H9 (cell line): ENCODE data around the gene REEP3. TPM values are rescaled to one million over a fixed set of nuclear protein-coding genes. Genes with fewer than 3 reads are reported as not detected.
"Not testable (repeated sequence)": the region's sequence is repeated elsewhere in the genome, so short reads cannot be mapped to it uniquely, and the experiment has no call there.

Experiments used
- DNase-seq: peaks from one replicate; pipeline ENCODE4 v3.0.0-alpha.2; 2017
- H2AFZ ChIP-seq: one replicate; pipeline ENCODE4 v1.6.1; 2013; ENCODE audit warnings: mild to moderate bottlenecking, low read length, control low read depth, moderate library complexity
- H2AK5ac ChIP-seq: 2 replicates; pipeline ENCODE4 v1.6.1; 2013; ENCODE audit warnings: low read length, control low read depth, mixed read lengths; ENCODE audit not compliant: insufficient read length
- H2BK120ac ChIP-seq: one replicate; pipeline ENCODE4 v1.6.1; 2013; ENCODE audit warnings: low read depth, mild to moderate bottlenecking, low read length, control low read depth, inconsistent platforms; ENCODE audit not compliant: poor library complexity, severe bottlenecking
- H2BK12ac ChIP-seq: 2 replicates; pipeline ENCODE4 v1.6.1; 2013; ENCODE audit warnings: low read length, control low read depth, mixed read lengths, low read depth; ENCODE audit not compliant: insufficient read length
- H2BK15ac ChIP-seq: 2 replicates; pipeline ENCODE4 v1.6.1; 2013; ENCODE audit warnings: low read depth, low read length, control low read depth
- H2BK20ac ChIP-seq: one replicate; pipeline ENCODE4 v1.6.1; 2013; ENCODE audit warnings: low read depth, mild to moderate bottlenecking, low read length, control low read depth, inconsistent platforms; ENCODE audit not compliant: poor library complexity, severe bottlenecking
- H2BK5ac ChIP-seq: 2 replicates; pipeline ENCODE4 v1.6.1; 2013; ENCODE audit warnings: low read length, control low read depth, mixed read lengths; ENCODE audit not compliant: insufficient read length
- H3K14ac ChIP-seq: 2 replicates; pipeline ENCODE4 v1.6.1; 2013; ENCODE audit warnings: low read length, control low read depth; ENCODE audit not compliant: insufficient read depth
- H3K18ac ChIP-seq: 2 replicates; pipeline ENCODE4 v1.6.1; 2013; ENCODE audit warnings: low read depth, mild to moderate bottlenecking, mixed read lengths, low read length, control low read depth; ENCODE audit not compliant: insufficient read length
- H3K23ac ChIP-seq: 2 replicates; pipeline ENCODE4 v1.6.1; 2013; ENCODE audit warnings: low read length, control low read depth, mixed read lengths, low read depth; ENCODE audit not compliant: insufficient read length
- H3K23me2 ChIP-seq: 2 replicates; pipeline ENCODE4 v1.6.1; 2013; ENCODE audit warnings: low read depth, mild to moderate bottlenecking, mixed read lengths, low read length, control low read depth; ENCODE audit not compliant: insufficient read length, poor library complexity, severe bottlenecking
- H3K27ac ChIP-seq: 2 replicates; pipeline ENCODE4 v1.5.1; 2013; ENCODE audit warnings: low read length, control low read depth, mixed read lengths, low read depth; ENCODE audit not compliant: insufficient read length
- H3K27me3 ChIP-seq: 2 replicates; pipeline ENCODE4 v1.6.1; 2013; ENCODE audit warnings: low read length, control low read depth, inconsistent platforms; ENCODE audit not compliant: insufficient read depth
- H3K4ac ChIP-seq: 2 replicates; pipeline ENCODE4 v1.6.1; 2013; ENCODE audit warnings: low read depth, mild to moderate bottlenecking, control low read depth, inconsistent platforms, low read length, moderate library complexity
- H3K4me1 ChIP-seq: 2 replicates; pipeline ENCODE4 v1.6.1; 2013; ENCODE audit warnings: low read length, control low read depth, inconsistent platforms; ENCODE audit not compliant: insufficient read depth
- H3K4me2 ChIP-seq: 2 replicates; pipeline ENCODE4 v1.6.1; 2013; ENCODE audit warnings: low read length, control low read depth, mixed read lengths; ENCODE audit not compliant: insufficient read length, insufficient read depth
- H3K56ac ChIP-seq: 2 replicates; pipeline ENCODE4 v1.6.1; 2013; ENCODE audit warnings: low read depth, mild to moderate bottlenecking, mixed read lengths, low read length, control low read depth; ENCODE audit not compliant: insufficient read length
- H3K79me1 ChIP-seq: 2 replicates; pipeline ENCODE4 v1.6.1; 2013; ENCODE audit warnings: low read depth, mild to moderate bottlenecking, moderate library complexity, low read length, control low read depth, inconsistent platforms; ENCODE audit not compliant: insufficient read depth, poor library complexity, severe bottlenecking
- H3K79me2 ChIP-seq: 2 replicates; pipeline ENCODE4 v1.6.1; 2013; ENCODE audit warnings: low read length, control low read depth, inconsistent platforms; ENCODE audit not compliant: insufficient read depth
- H3K9ac ChIP-seq: 2 replicates; pipeline ENCODE4 v1.6.1; 2013; ENCODE audit warnings: low read length, control low read depth, mixed read lengths; ENCODE audit not compliant: insufficient read length; ENCODE audit errors: extremely low read depth
- H3K9me3 ChIP-seq: one replicate; pipeline ENCODE4 v1.6.1; 2013; ENCODE audit warnings: low read depth, low read length, inconsistent platforms; ENCODE audit not compliant: control insufficient read depth
- H3T11ph ChIP-seq: one replicate; pipeline ENCODE4 v1.6.1; 2013; ENCODE audit warnings: mild to moderate bottlenecking, low read length, control low read depth, inconsistent platforms
- H4K20me1 ChIP-seq: one replicate; pipeline ENCODE4 v1.6.1; 2013; ENCODE audit not compliant: control insufficient read depth, insufficient read length, insufficient read depth
- H4K5ac ChIP-seq: 2 replicates; pipeline ENCODE4 v1.6.1; 2013; ENCODE audit warnings: low read depth, mild to moderate bottlenecking, mixed read lengths, low read length, control low read depth; ENCODE audit not compliant: insufficient read length
- H4K8ac ChIP-seq: replicated peaks from 2 replicates; pipeline ENCODE4 v1.6.1; 2013; ENCODE audit warnings: low read length, control low read depth, mixed read lengths, low read depth; ENCODE audit not compliant: insufficient read length
- H4K91ac ChIP-seq: 2 replicates; pipeline ENCODE4 v1.6.1; 2013; ENCODE audit warnings: low read depth, mild to moderate bottlenecking, moderate library complexity, mixed read lengths, low read length, control low read depth; ENCODE audit not compliant: insufficient read length
- H3K27ac Mint-ChIP-seq, 3 experiments: 2 replicates in 2 of 3; 3 replicates in 1 of 3; pipeline ENCODE4 v1.8.0; 2020 to 2021; ENCODE audit warnings: mixed read lengths in 3 of 3, mild to moderate bottlenecking in 1 of 3, moderate library complexity in 1 of 3
- H3K27me3 Mint-ChIP-seq: 2 replicates; pipeline ENCODE4 v1.8.0; 2021; ENCODE audit warnings: low read depth, mild to moderate bottlenecking, moderate library complexity, mixed read lengths
- H3K36me3 Mint-ChIP-seq, 3 experiments: 2 replicates in 2 of 3; 3 replicates in 1 of 3; pipeline ENCODE4 v1.8.0; 2020 to 2021; ENCODE audit warnings: low read depth in 3 of 3, mixed read lengths in 3 of 3; ENCODE audit not compliant: insufficient read depth in 1 of 3
- H3K4me1 Mint-ChIP-seq, 2 experiments: 2 replicates each; pipeline ENCODE4 v1.8.0; 2020; ENCODE audit warnings: mixed read lengths in 2 of 2
- H3K4me3 Mint-ChIP-seq, 2 experiments: 2 replicates in 1 of 2; 3 replicates in 1 of 2; pipeline ENCODE4 v1.8.0; 2020 to 2021; ENCODE audit warnings: mild to moderate bottlenecking in 2 of 2, mixed read lengths in 2 of 2, moderate library complexity in 1 of 2
- H3K9me3 Mint-ChIP-seq, 2 experiments: 2 replicates in 1 of 2; 3 replicates in 1 of 2; pipeline ENCODE4 v1.8.0; 2020; ENCODE audit warnings: mild to moderate bottlenecking in 2 of 2, mixed read lengths in 2 of 2, moderate library complexity in 1 of 2
- WGBS: extraction: QIAGEN DNeasy Blood & Tissue Kit; methylation state at CpG from one replicate; pipeline ENCODE4 v1.1.7; 2013; ENCODE audit warnings: missing lambda C conversion rate, low lambda C conversion rate, mixed read lengths; ENCODE audit not compliant: insufficient read length; ENCODE audit errors: extremely low coverage; 5-methylcytosine and 5-hydroxymethylcytosine counted together
- total RNA-seq: library from RNA; stranded (reverse); gene quantifications from 2 replicates; pipeline ENCODE4 v1.2.1, GENCODE V29; 2021
- TF ChIP-seq, protein P1 (sequence below): fragments of 200-600 bp; sonication (generic); conservative IDR thresholded peaks from 3 replicates; pipeline ENCODE4 v1.8.0; 2021; ENCODE audit warnings: antibody characterized with exemption, mild to moderate bottlenecking

The REEP3 gene
- total RNA-seq, 1 experiment from 2014 or later, result 21.4 TPM

DNA sequence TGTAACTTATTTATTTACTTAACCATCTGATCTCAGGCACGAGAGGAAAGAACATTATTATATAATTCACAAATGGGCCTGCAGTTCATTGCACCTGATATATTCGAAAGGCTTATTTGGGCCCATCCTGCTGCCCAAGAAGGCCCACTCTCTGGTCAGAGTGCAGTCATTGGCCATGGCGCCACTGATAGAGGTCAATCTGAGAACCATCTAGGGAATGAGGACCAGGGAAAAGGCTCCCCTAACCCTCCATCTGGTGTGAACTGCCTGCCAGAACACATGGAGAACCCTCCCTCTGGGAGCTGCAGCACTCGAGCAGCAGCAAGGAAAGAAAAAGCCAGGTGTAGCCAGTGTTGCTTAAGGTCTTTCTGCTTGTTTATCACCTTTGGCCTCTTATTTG lies 136.6 kb downstream of the REEP3 start:
- Histone ChIP-seq H3K23me2 (no peaks in the 10 kb centered on the region), H3K79me1 (no peaks in the 10 kb centered on the region), H3K56ac (no peak overlapping the region), H2BK15ac (no peak overlapping the region), H2BK20ac (no peak overlapping the region), H3K4ac (no peak overlapping the region), H4K91ac (no peak overlapping the region), H4K8ac (no peak overlapping the region), H3T11ph (no peak overlapping the region), H2BK5ac (no peak overlapping the region), H3K14ac (no peak overlapping the region), H3K27me3 (no peaks in the 10 kb centered on the region), H3K27ac (no peak overlapping the region), H4K5ac (no peak overlapping the region), H3K4me2 (no peak overlapping the region), H3K4me1 (no peaks in the 10 kb centered on the region), H3K9me3 (no peaks in the 10 kb centered on the region), H4K20me1 (no peaks in the 10 kb centered on the region), H2AK5ac (no peak overlapping the region), H2BK12ac (no peak overlapping the region), H3K23ac (no peak overlapping the region), H3K9ac (no peak overlapping the region), H3K18ac (no peak overlapping the region), H2AFZ (no peak overlapping the region), H3K79me2 (no peaks in the 10 kb centered on the region), H2BK120ac (no peak overlapping the region)
- Mint-ChIP-seq H3K36me3 (peaks cover 0 to 2% (median 0%) of the 10 kb centered on the region in 3 experiments; a peak in 1 of 7 replicates), H3K4me1 (no peaks in the 10 kb centered on the region), H3K9me3 (no peaks in the 10 kb centered on the region; a peak in 1 of 5 replicates), H3K27me3 (no peaks in the 10 kb centered on the region), H3K27ac (no peak overlapping the region), H3K4me3 (no peak overlapping the region)
- DNase-seq, result no peak
- WGBS, result no CpG with 5 or more reads among the region's 4 CpGs
- TF ChIP-seq, protein P1, sequence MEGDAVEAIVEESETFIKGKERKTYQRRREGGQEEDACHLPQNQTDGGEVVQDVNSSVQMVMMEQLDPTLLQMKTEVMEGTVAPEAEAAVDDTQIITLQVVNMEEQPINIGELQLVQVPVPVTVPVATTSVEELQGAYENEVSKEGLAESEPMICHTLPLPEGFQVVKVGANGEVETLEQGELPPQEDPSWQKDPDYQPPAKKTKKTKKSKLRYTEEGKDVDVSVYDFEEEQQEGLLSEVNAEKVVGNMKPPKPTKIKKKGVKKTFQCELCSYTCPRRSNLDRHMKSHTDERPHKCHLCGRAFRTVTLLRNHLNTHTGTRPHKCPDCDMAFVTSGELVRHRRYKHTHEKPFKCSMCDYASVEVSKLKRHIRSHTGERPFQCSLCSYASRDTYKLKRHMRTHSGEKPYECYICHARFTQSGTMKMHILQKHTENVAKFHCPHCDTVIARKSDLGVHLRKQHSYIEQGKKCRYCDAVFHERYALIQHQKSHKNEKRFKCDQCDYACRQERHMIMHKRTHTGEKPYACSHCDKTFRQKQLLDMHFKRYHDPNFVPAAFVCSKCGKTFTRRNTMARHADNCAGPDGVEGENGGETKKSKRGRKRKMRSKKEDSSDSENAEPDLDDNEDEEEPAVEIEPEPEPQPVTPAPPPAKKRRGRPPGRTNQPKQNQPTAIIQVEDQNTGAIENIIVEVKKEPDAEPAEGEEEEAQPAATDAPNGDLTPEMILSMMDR, result no peak

DNA sequence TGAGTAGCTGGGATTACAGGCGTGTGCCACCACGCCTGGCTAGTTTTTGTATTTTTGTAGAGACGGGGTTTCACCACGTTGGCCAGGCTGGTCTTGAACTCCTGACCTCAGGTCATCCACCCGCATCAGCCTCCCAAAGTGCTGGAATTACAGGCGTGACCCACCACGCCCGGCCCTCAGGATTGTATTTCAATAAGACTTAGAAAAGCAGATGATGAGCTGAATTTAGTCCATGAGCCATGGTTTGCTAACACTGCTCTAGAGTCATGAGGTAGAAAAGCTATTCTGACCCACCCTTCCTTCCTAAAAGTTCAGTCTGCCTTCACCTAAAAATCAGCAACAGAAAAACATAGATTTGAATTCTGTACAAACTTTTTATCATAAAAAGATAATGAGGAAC lies 139.7 kb downstream of the REEP3 start:
- H2BK20ac ChIP-seq, H3K9ac ChIP-seq, H3K23me2 ChIP-seq, H3K9me3 Mint-ChIP-seq, H3K27ac Mint-ChIP-seq, H2BK5ac ChIP-seq, H4K20me1 ChIP-seq, H2AFZ ChIP-seq, H3K56ac ChIP-seq, H3K23ac ChIP-seq, H2BK120ac ChIP-seq, H3K27ac ChIP-seq, H4K91ac ChIP-seq, H3K14ac ChIP-seq, DNase-seq, H2BK15ac ChIP-seq, H3K4me3 Mint-ChIP-seq, H2AK5ac ChIP-seq, H3K27me3 ChIP-seq, H3T11ph ChIP-seq, H3K4ac ChIP-seq, H3K79me1 ChIP-seq, H3K36me3 Mint-ChIP-seq, H2BK12ac ChIP-seq, H3K9me3 ChIP-seq, H4K8ac ChIP-seq, H3K18ac ChIP-seq, H3K79me2 ChIP-seq, H4K5ac ChIP-seq, H3K4me1 ChIP-seq, H3K27me3 Mint-ChIP-seq, H3K4me2 ChIP-seq: not testable (repeated sequence)
- no CpG with 5 or more reads among the region's 8 CpGs for WGBS
- H3K4me1 Mint-ChIP-seq, result peaks cover 14% of the 10 kb centered on the region in 2 experiments
